Mucosa of gallbladder (tissue), 1 donor: ENCODE data around the gene WDR59. TPM values are rescaled to one million over a fixed set of nuclear protein-coding genes. Genes with fewer than 3 reads are reported as not detected.

ENCODE experiments used
- total RNA-seq: library from RNA; stranded (reverse); gene quantifications from one replicate; pipeline ENCODE4 v1.2.1, GENCODE V29; 2021
- donor health status: DM: no; HTN: no; CAD: no.

The WDR59 gene
- total RNA-seq, 1 donor from 2014 or later, result 72.5 TPM

Other genes starting within 250 kb of the WDR59 start
- gene FA2H, start 210.3 kb downstream of the WDR59 start, total RNA-seq, result 82.2 TPM
- gene ZNRF1, start 13.9 kb upstream of the WDR59 start, total RNA-seq, result 30.7 TPM
- 14.5 TPM for gene LDHD, start 131.7 kb upstream of the WDR59 start, total RNA-seq
- gene ZFP1, start 163.4 kb upstream of the WDR59 start, total RNA-seq, result 11.4 TPM
- 26.7 TPM for gene CTRB2, start 222.0 kb upstream of the WDR59 start, total RNA-seq
- 15.0 TPM for gene CTRB1, start 233.9 kb upstream of the WDR59 start, total RNA-seq